HCT116 (cell line): ENCODE results near the gene SHMT1. TPM values are rescaled to one million over a fixed set of nuclear protein-coding genes. Genes with fewer than 3 reads are reported as not detected.

ENCODE experiments used
- ATAC-seq: fragments of 200-7000 bp; cut with Tn5 transposase; 2 replicates; pipeline ENCODE4 v1.9.1; 2020; ENCODE audit warnings: mild to moderate bottlenecking, moderate library complexity
- BruUV-seq: library from RNA; stranded (reverse); fragments of 400-500 nt; replicated peaks from 2 replicates; lab custom pipeline; 2021; lab: Mats Ljungman, UMichigan
- CTCF ChIA-PET: fragments of 300-600 bp; sonication (Branson Sonifier 250); formaldehyde crosslinking; loops from one replicate; lab custom pipeline; 2021; ENCODE audit warnings: antibody characterized with exemption; lab: Charles Lee
- POLR2A ChIA-PET: fragments of 300-600, 350-600 bp; sonication (Branson Sonifier 250); formaldehyde crosslinking; loops from one replicate; lab custom pipeline; 2021; ENCODE audit warnings: antibody characterized with exemption; lab: Charles Lee
- RAD21 ChIA-PET, 2 experiments: fragments of 300-600 bp; sonication (Branson Sonifier 250); formaldehyde crosslinking; loops; one replicate each; lab custom pipeline; 2023; ENCODE audit warnings: low total read pairs in 2 of 2; ENCODE audit not compliant: uncharacterized antibody in 2 of 2, unreplicated experiment in 2 of 2, low non-redundant PET in 1 of 2; lab: Charles Lee
- DNase-seq: peaks from one replicate; pipeline ENCODE4 v3.0.0-alpha.2; 2010; ENCODE audit warnings: low read depth, low spot score
- H2AFZ ChIP-seq: fragments of 200-600 bp; shearing (Covaris generic), sonication (generic); 2 replicates; pipeline ENCODE4 v1.6.1; 2017; ENCODE audit warnings: low read depth, mixed run types, mixed read lengths, antibody characterized with exemption, low read length; ENCODE audit not compliant: poor library complexity, severe bottlenecking
- H3K27ac ChIP-seq: 2 replicates; pipeline ENCODE4 v1.5.1; 2012; ENCODE audit warnings: low read depth, low read length
- H3K27me3 ChIP-seq: fragments of 200-600 bp; sonication (generic); 2 replicates; pipeline ENCODE4 v1.6.1; 2016; ENCODE audit warnings: mixed run types, low read length, mixed read lengths; ENCODE audit not compliant: insufficient read depth
- H3K36me3 ChIP-seq, 2 experiments: fragments of 200-500 bp in 1 of 2; fragments of 200-600 bp in 1 of 2; sonication (Bioruptor generic) in 1 of 2; sonication (generic) in 1 of 2; 2 replicates each; pipeline versions ENCODE4 v1.5.1 to v1.6.1; 2014 to 2016; ENCODE audit warnings: low read length in 2 of 2, inconsistent platforms in 1 of 2, mixed read lengths in 1 of 2, mixed run types in 1 of 2; ENCODE audit not compliant: insufficient read depth in 2 of 2, control insufficient read depth in 1 of 2
- H3K4me1 ChIP-seq, 2 experiments: fragments of 200-600 bp in 1 of 2; sonication (generic) in 1 of 2; 2 replicates each; pipeline versions ENCODE4 v1.5.1 to v1.6.1; 2012 to 2017; ENCODE audit warnings: low read length in 2 of 2, inconsistent platforms in 1 of 2, mild to moderate bottlenecking in 1 of 2, mixed read lengths in 1 of 2, mixed run types in 1 of 2, moderate library complexity in 1 of 2; ENCODE audit not compliant: insufficient read depth in 2 of 2, control insufficient read depth in 1 of 2
- H3K4me2 ChIP-seq: fragments of 200-600 bp; sonication (generic); 2 replicates; pipeline ENCODE4 v1.6.1; 2017; ENCODE audit warnings: mixed run types, low read length, mixed read lengths
- H3K4me3 ChIP-seq, 2 experiments: fragments of 200-600 bp in 1 of 2; sonication (generic) in 1 of 2; replicated peaks in 1 of 2; 2 replicates each; pipeline ENCODE4 v1.5.1; 2011 to 2016; ENCODE audit warnings: low read length in 2 of 2, control low read depth in 1 of 2, low read depth in 1 of 2, mild to moderate bottlenecking in 1 of 2, mixed read lengths in 1 of 2, mixed run types in 1 of 2
- H3K79me2 ChIP-seq: fragments of 200-600 bp; sonication (generic); 2 replicates; pipeline ENCODE4 v1.6.1; 2017; ENCODE audit warnings: mild to moderate bottlenecking, mixed run types, low read length, moderate library complexity, mixed read lengths; ENCODE audit not compliant: insufficient read depth
- H3K9ac ChIP-seq: fragments of 200-600 bp; sonication (generic); 2 replicates; pipeline ENCODE4 v1.6.1; 2016; ENCODE audit warnings: low read length, mixed read lengths
- H3K9me2 ChIP-seq: fragments of 200-600 bp; sonication (generic), shearing (Covaris generic); 2 replicates; pipeline ENCODE4 v1.6.1; 2017; ENCODE audit warnings: mixed run types, mild to moderate bottlenecking, moderate library complexity; ENCODE audit not compliant: insufficient read depth
- H3K9me3 ChIP-seq, 2 experiments: fragments of 200-500 bp in 1 of 2; fragments of 200-600 bp in 1 of 2; sonication (Bioruptor generic) in 1 of 2; sonication (generic) in 1 of 2; 2 replicates each; pipeline ENCODE4 v1.6.1; 2014 to 2017; ENCODE audit warnings: low read length in 2 of 2, mixed read lengths in 2 of 2, inconsistent platforms in 1 of 2, low read depth in 1 of 2, mild to moderate bottlenecking in 1 of 2, mixed run types in 1 of 2, moderate library complexity in 1 of 2; ENCODE audit not compliant: control insufficient read depth in 1 of 2, insufficient read depth in 1 of 2
- H4K20me1 ChIP-seq: fragments of 200-600 bp; sonication (generic), shearing (Covaris generic); 2 replicates; pipeline ENCODE4 v1.6.1; 2017; ENCODE audit warnings: mixed run types, mild to moderate bottlenecking, moderate library complexity; ENCODE audit not compliant: insufficient read depth
- CBX3 ChIP-seq: IDR thresholded peaks from 2 replicates; pipeline ENCODE4 v1.6.1; 2012; ENCODE audit warnings: low read depth
- CEBPB ChIP-seq: IDR thresholded peaks from 2 replicates; pipeline ENCODE4 v1.6.1; 2012; ENCODE audit warnings: low read depth
- EGR1 ChIP-seq: IDR thresholded peaks from 2 replicates; pipeline ENCODE4 v1.6.1; 2012; ENCODE audit warnings: low read depth
- EZH2 ChIP-seq: fragments of 200-600 bp; sonication (generic); IDR thresholded peaks from 2 replicates; pipeline ENCODE4 v1.6.1; 2017; ENCODE audit warnings: antibody characterized with exemption, mixed run types
- EZH2phosphoT487 ChIP-seq: fragments of 200-600 bp; IDR thresholded peaks from 2 replicates; pipeline ENCODE4 v1.6.1; 2018; ENCODE audit warnings: antibody characterized with exemption, borderline replicate concordance
- FOSL1 ChIP-seq: IDR thresholded peaks from 2 replicates; pipeline ENCODE4 v1.6.1; 2012; ENCODE audit warnings: low read depth
- POLR2A ChIP-seq: IDR thresholded peaks from 2 replicates; pipeline ENCODE4 v1.7.0; 2011; ENCODE audit warnings: borderline replicate concordance; ENCODE audit not compliant: insufficient read depth, insufficient read length; ENCODE audit errors: extremely low read depth
- POLR2AphosphoS5 ChIP-seq: IDR thresholded peaks from 2 replicates; pipeline ENCODE4 v1.6.1; 2011; ENCODE audit warnings: mild to moderate bottlenecking, low read depth, low read length, moderate library complexity
- RAD21 ChIP-seq: IDR thresholded peaks from 2 replicates; pipeline ENCODE4 v1.6.1; 2012; ENCODE audit warnings: low read depth, mild to moderate bottlenecking
- SIN3A ChIP-seq: IDR thresholded peaks from 2 replicates; pipeline ENCODE4 v1.6.1; 2012; ENCODE audit warnings: low read depth
- SP1 ChIP-seq: IDR thresholded peaks from 2 replicates; pipeline ENCODE4 v1.6.1; 2012; ENCODE audit warnings: low read depth
- SRF ChIP-seq: IDR thresholded peaks from 2 replicates; pipeline ENCODE4 v1.6.1; 2012; ENCODE audit warnings: low read depth
- TCF7L2 ChIP-seq: IDR thresholded peaks from 2 replicates; pipeline ENCODE4 v1.7.0; 2011; ENCODE audit warnings: borderline replicate concordance, inconsistent platforms; ENCODE audit not compliant: insufficient read depth, insufficient read length; ENCODE audit errors: extremely low read depth
- YY1 ChIP-seq: IDR thresholded peaks from 2 replicates; pipeline ENCODE4 v1.6.1; 2011; ENCODE audit warnings: low read length, low read depth, moderate library complexity, mild to moderate bottlenecking; ENCODE audit not compliant: insufficient replicate concordance; ENCODE audit errors: extremely low read depth
- ZFX ChIP-seq: fragments of 450-650 bp; IDR thresholded peaks from 2 replicates; pipeline ENCODE4 v1.6.1; 2017
- ZNF274 ChIP-seq: fragments of 200-500 bp; sonication (Bioruptor generic); IDR thresholded peaks from 2 replicates; pipeline ENCODE4 v1.6.1; 2014; ENCODE audit warnings: mild to moderate bottlenecking, low read depth, low read length, inconsistent platforms
- intact Hi-C: fragments of 100-400 bp; cut with micrococcal nuclease; formaldehyde crosslinking; loops from 2 replicates; pipeline ENCODE4 v1.10.0; 2022
- total RNA-seq: library from RNA; stranded (reverse); gene quantifications from one replicate; pipeline ENCODE4 v1.2.1, GENCODE V29; 2021; ENCODE audit not compliant: unreplicated experiment
- TF ChIP-seq, protein P1 (sequence below): IDR thresholded peaks from 2 replicates; pipeline ENCODE4 v1.6.1; 2011; ENCODE audit warnings: mild to moderate bottlenecking, low read length, moderate library complexity; ENCODE audit not compliant: insufficient replicate concordance; ENCODE audit errors: extremely low read depth
- TF ChIP-seq, protein P2 (sequence below): IDR thresholded peaks from 2 replicates; pipeline ENCODE4 v1.6.1; 2012

SHMT1 gene
- total RNA-seq, 1 experiment from 2014 or later, result 46.5 TPM

DNA sequence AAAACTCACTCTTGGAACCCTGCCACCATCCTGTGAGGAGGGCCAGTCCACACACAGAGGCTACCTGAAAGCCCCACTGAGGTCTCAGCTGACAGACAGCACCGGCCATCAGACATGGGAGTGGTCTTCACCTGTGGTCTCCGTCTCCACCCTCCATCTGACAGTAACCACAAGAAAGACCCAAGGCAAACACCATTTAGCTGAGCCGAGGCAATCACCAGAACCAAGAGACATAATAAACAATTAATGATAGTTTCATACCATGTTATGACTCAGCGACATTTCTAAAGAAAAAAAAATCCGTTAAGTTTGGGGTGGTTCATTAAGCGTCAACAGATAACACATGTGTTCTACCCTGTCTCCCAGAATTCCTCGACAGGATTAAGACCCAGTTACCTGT lies 8.1 kb upstream of the SHMT1 start:
- no TSS peak for BruUV-seq
- Histone ChIP-seq H3K27me3 (no peaks in the 10 kb centered on the region), H2AFZ (no peak overlapping the region), H3K9ac (no peak overlapping the region), H3K4me1 (peaks cover 0 to 4% of the 10 kb centered on the region in 2 experiments; a peak in 1 of 4 replicates), H3K79me2 (no peaks in the 10 kb centered on the region), H3K4me2 (no peak overlapping the region), H3K27ac (no peak overlapping the region), H3K9me3 (no peaks in the 10 kb centered on the region), H3K4me3 (no peak overlapping the region), H4K20me1 (no peaks in the 10 kb centered on the region), H3K36me3 (no peaks in the 10 kb centered on the region), H3K9me2 (no peaks in the 10 kb centered on the region)
- TF ChIP-seq EGR1 (no peak), ZFX (no peak), SP1 (no peak), SIN3A (no peak), TCF7L2 (no peak)
- CTCF ChIA-PET, result no interaction called here
- POLR2A ChIA-PET, result no interaction called here
- RAD21 ChIA-PET, result no interaction called here
- DNase-seq (no peak), ATAC-seq (no peak)
- intact Hi-C loops, result no loop called here

DNA sequence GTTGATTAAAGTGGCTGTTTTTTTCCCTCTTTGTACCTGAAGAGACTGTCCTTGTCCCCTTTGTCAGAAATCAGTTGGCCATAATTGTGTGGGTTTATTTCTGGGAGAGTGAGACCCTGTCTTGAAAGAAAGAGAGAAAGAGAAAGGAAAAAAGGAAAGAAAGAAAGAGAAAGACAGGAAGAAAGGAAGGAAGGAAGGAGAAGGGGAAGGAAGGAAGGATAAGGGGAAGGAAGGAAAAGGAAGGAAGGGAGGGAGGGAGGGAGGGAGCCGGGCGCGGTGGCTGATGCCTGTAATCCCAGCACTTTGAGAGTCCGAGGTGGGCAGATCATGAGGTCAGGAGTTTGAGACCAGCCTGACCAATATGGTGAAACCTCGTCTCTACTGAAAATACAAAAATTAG lies 7.4 kb upstream of the SHMT1 start:
- Histone ChIP-seq H3K79me2 (no peaks in the 10 kb centered on the region), H3K4me3 (no peak overlapping the region), H3K36me3 (no peaks in the 10 kb centered on the region), H3K9me3 (no peaks in the 10 kb centered on the region), H2AFZ (no peak overlapping the region), H3K9ac (no peak overlapping the region), H3K27me3 (no peaks in the 10 kb centered on the region), H3K9me2 (no peaks in the 10 kb centered on the region), H3K27ac (no peak overlapping the region), H3K4me1 (peaks cover 0 to 4% of the 10 kb centered on the region in 2 experiments; a peak in 1 of 4 replicates), H4K20me1 (no peaks in the 10 kb centered on the region), H3K4me2 (no peak overlapping the region)
- no peak for ATAC-seq
- no peak for TF ChIP-seq EZH2
- no peak for TF ChIP-seq RAD21
- TF ChIP-seq, protein P1, sequence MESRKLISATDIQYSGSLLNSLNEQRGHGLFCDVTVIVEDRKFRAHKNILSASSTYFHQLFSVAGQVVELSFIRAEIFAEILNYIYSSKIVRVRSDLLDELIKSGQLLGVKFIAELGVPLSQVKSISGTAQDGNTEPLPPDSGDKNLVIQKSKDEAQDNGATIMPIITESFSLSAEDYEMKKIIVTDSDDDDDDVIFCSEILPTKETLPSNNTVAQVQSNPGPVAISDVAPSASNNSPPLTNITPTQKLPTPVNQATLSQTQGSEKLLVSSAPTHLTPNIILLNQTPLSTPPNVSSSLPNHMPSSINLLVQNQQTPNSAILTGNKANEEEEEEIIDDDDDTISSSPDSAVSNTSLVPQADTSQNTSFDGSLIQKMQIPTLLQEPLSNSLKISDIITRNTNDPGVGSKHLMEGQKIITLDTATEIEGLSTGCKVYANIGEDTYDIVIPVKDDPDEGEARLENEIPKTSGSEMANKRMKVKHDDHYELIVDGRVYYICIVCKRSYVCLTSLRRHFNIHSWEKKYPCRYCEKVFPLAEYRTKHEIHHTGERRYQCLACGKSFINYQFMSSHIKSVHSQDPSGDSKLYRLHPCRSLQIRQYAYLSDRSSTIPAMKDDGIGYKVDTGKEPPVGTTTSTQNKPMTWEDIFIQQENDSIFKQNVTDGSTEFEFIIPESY, result no peak
- TF ChIP-seq EGR1, result no peak
- TF ChIP-seq CBX3, result no peak
- TF ChIP-seq POLR2A, result no peak
- TF ChIP-seq POLR2AphosphoS5, result no peak
- no peak for TF ChIP-seq SIN3A
- no peak for TF ChIP-seq ZNF274
- TF ChIP-seq CEBPB, result no peak
- no peak for TF ChIP-seq SRF
- TF ChIP-seq, protein P2, sequence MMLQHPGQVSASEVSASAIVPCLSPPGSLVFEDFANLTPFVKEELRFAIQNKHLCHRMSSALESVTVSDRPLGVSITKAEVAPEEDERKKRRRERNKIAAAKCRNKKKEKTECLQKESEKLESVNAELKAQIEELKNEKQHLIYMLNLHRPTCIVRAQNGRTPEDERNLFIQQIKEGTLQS, result no peak
- no peak for TF ChIP-seq TCF7L2
- no peak for TF ChIP-seq FOSL1
- no peak for TF ChIP-seq EZH2phosphoT487
- TF ChIP-seq SP1, result no peak
- TF ChIP-seq YY1, result no peak
- no peak for DNase-seq
- ChIA-PET RAD21 (no interaction called here), POLR2A (no interaction called here), CTCF (no interaction called here)
- BruUV-seq, result no TSS peak
- intact Hi-C loops, result no loop called here
